Endothelial cell of umbilical vein (primary cell): ENCODE data around the gene TPPP2. TPM values are rescaled to one million over a fixed set of nuclear protein-coding genes. Genes with fewer than 3 reads are reported as not detected.
"Not testable (repeated sequence)": the region's sequence is repeated elsewhere in the genome, so short reads cannot be mapped to it uniquely, and the experiment has no call there.

Experiments used
- BruUV-seq: library from RNA; stranded (reverse); fragments of 400-500 nt; replicated peaks from 2 replicates; lab custom pipeline; 2021; lab: Mats Ljungman, UMichigan
- CTCF ChIA-PET: fragments of 300-600, 350-600 bp; sonication (Branson Sonifier 250); formaldehyde crosslinking; loops from one replicate; lab custom pipeline; 2021; ENCODE audit warnings: antibody characterized with exemption, inconsistent platforms; lab: Charles Lee
- POLR2A ChIA-PET: fragments of 300-600, 350-600 bp; sonication (Branson Sonifier 250); formaldehyde crosslinking; loops from one replicate; lab custom pipeline; 2021; ENCODE audit warnings: antibody characterized with exemption, inconsistent platforms; lab: Charles Lee
- DNase-seq: peaks from one replicate; pipeline ENCODE4 v3.0.0-alpha.2; 2011; ENCODE audit warnings: low read depth, low spot score
- FAIRE-seq: peaks from 2 replicates; lab custom pipeline; 2011; peaks lifted over from hg19 to GRCh38; lab: Jason Lieb, UNC
- H2AFZ ChIP-seq: 2 replicates; pipeline ENCODE4 v1.6.0; 2012; ENCODE audit warnings: low read depth, low read length, control low read depth, inconsistent platforms
- H3K27ac ChIP-seq: 2 replicates; pipeline ENCODE4 v1.5.1; 2011; ENCODE audit warnings: low read depth, mild to moderate bottlenecking, control low read depth, low read length, moderate library complexity; ENCODE audit not compliant: insufficient read depth
- H3K27me3 ChIP-seq, 2 experiments: 2 replicates each; pipeline versions ENCODE4 v1.6.0 to v1.6.1; 2011; ENCODE audit warnings: low read length in 2 of 2, mixed read lengths in 1 of 2; ENCODE audit not compliant: control insufficient read depth in 2 of 2, insufficient read depth in 2 of 2
- H3K36me3 ChIP-seq, 2 experiments: 2 replicates in 1 of 2; 3 replicates in 1 of 2; pipeline ENCODE4 v1.5.1; 2011; ENCODE audit warnings: low read length in 2 of 2, mild to moderate bottlenecking in 1 of 2, moderate library complexity in 1 of 2; ENCODE audit not compliant: control insufficient read depth in 2 of 2, insufficient read depth in 2 of 2; ENCODE audit errors: extremely low read depth in 1 of 2
- H3K4me1 ChIP-seq: 3 replicates; pipeline ENCODE4 v1.5.1; 2011; ENCODE audit warnings: mild to moderate bottlenecking, low read length; ENCODE audit not compliant: control insufficient read depth, insufficient read depth; ENCODE audit errors: extremely low read depth
- H3K4me2 ChIP-seq: 2 replicates; pipeline ENCODE4 v1.6.1; 2011; ENCODE audit warnings: low read length, control low read depth, mixed read lengths; ENCODE audit not compliant: insufficient read depth
- H3K4me3 ChIP-seq, 3 experiments: fragments of 200-600 bp in 1 of 3; sonication (generic), shearing (Covaris generic) in 1 of 3; replicated peaks in 1 of 3; 2 replicates each; pipeline ENCODE4 v1.5.1; 2011 to 2016; ENCODE audit warnings: control low read depth in 3 of 3, low read length in 3 of 3, mild to moderate bottlenecking in 2 of 3, inconsistent platforms in 1 of 3, low read depth in 1 of 3, moderate library complexity in 1 of 3; ENCODE audit not compliant: insufficient read depth in 1 of 3
- H3K79me2 ChIP-seq: 2 replicates; pipeline ENCODE4 v1.6.0; 2012; ENCODE audit warnings: low read length, inconsistent platforms; ENCODE audit not compliant: control insufficient read depth, insufficient read depth
- H3K9ac ChIP-seq: replicated peaks from 2 replicates; pipeline ENCODE3; 2011; ENCODE audit warnings: low read length, control low read depth; ENCODE audit not compliant: insufficient read depth; ENCODE audit errors: extremely low read depth
- H3K9me1 ChIP-seq: replicated peaks from 3 replicates; pipeline ENCODE4 v1.6.0; 2011; ENCODE audit warnings: mild to moderate bottlenecking, low read length; ENCODE audit not compliant: control insufficient read depth, insufficient read depth; ENCODE audit errors: extremely low read depth
- H3K9me3 ChIP-seq: replicated peaks from 2 replicates; pipeline ENCODE4 v1.5.1; 2012; ENCODE audit warnings: low read length, inconsistent platforms; ENCODE audit not compliant: control insufficient read depth, insufficient read depth
- H4K20me1 ChIP-seq: replicated peaks from 2 replicates; pipeline ENCODE3; 2011; ENCODE audit warnings: mild to moderate bottlenecking, low read length; ENCODE audit not compliant: control insufficient read depth, insufficient read depth; ENCODE audit errors: extremely low read depth
- CTCF ChIP-seq, 2 donors: IDR thresholded peaks; 1 replicate in 1 of 2; 2 replicates in 1 of 2; pipeline ENCODE4 v1.5.1; 2011; ENCODE audit warnings: low read length in 2 of 2, mild to moderate bottlenecking in 2 of 2, moderate library complexity in 2 of 2, control low read depth in 1 of 2, inconsistent platforms in 1 of 2, low read depth in 1 of 2; ENCODE audit not compliant: insufficient read depth in 1 of 2; ENCODE audit errors: extremely low read depth in 1 of 2
- EZH2 ChIP-seq: IDR thresholded peaks from 2 replicates; pipeline ENCODE4 v1.6.1; 2012; ENCODE audit warnings: borderline replicate concordance, low read depth, mild to moderate bottlenecking, moderate library complexity, low read length, inconsistent platforms; ENCODE audit not compliant: severe bottlenecking
- FOS ChIP-seq: IDR thresholded peaks from 2 replicates; pipeline ENCODE4 v1.6.1; 2011; ENCODE audit warnings: mild to moderate bottlenecking, low read length, moderate library complexity, borderline replicate concordance; ENCODE audit not compliant: insufficient read depth
- JUN ChIP-seq: IDR thresholded peaks from 2 replicates; pipeline ENCODE4 v1.6.1; 2011; ENCODE audit warnings: borderline replicate concordance, low read depth; ENCODE audit not compliant: insufficient read length, insufficient read depth
- dilution Hi-C: fragments of 300-500 bp; cut with MboI; formaldehyde crosslinking; loops from one replicate; pipeline ENCODE4 v1.15.0; 2019; ENCODE audit warnings: low sequenced_read_pairs; ENCODE audit not compliant: extremely low pct_ligation_motif_present
- intact Hi-C: fragments of 100-400 bp; cut with micrococcal nuclease; formaldehyde crosslinking; loops from one replicate; pipeline ENCODE4 v1.10.0; 2022
- polyA plus RNA-seq, 4 experiments: library from polyadenylated mRNA; depleted of rRNA in 3 of 4; stranded (reverse) in 3 of 4; unstranded in 1 of 4; fragments of >200 nt; gene quantifications; 2 replicates each; pipeline versions ENCODE4 v1.2.1 to v1.2.3, GENCODE V29; 2011 to 2012; ENCODE audit warnings: missing spikeins in 1 of 4
- total RNA-seq: library from RNA; stranded (reverse); gene quantifications from 2 replicates; pipeline ENCODE4 v1.2.3, GENCODE V29; 2021
- TF ChIP-seq, protein P1 (sequence below): IDR thresholded peaks from 2 replicates; pipeline ENCODE4 v1.6.1; 2011; ENCODE audit not compliant: insufficient read depth, insufficient read length

TPPP2 gene
- total and polyA plus RNA-seq, 2 donors (not counting 3 experiments of a cell fraction or from before 2014, with no cell fraction given) = not detected

GRCh38 chr14:21003788-21004346, 26.1 kb upstream of the TPPP2 start:
- no peak for FAIRE-seq

DNA sequence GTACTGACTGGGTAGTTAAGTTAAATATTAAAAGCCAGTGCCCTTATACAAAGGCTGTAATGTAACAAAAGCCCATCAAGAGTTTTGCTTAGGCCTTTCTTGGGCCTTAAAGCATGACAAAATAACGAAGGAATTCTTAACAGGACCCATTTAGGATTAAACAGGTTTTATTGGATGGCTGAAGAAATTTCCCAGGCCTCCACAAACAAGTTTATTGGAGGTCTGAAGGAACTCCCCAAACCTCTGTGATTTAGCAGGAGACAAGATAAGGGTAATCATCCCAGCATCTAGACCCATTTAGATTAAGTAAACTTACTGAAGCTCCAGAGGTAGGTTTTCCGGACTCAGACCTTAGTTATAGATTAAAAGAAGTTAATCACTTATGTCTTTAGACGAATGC, 20.3 kb upstream of the TPPP2 start:
- H3K27me3 ChIP-seq = peaks cover 16 to 20% of the 10 kb centered on the region in 2 experiments
- H3K4me3 ChIP-seq, CTCF ChIA-PET, H2AFZ ChIP-seq, H3K9me3 ChIP-seq, H3K4me2 ChIP-seq, H3K79me2 ChIP-seq, H3K4me1 ChIP-seq, intact Hi-C loops, DNase-seq, H3K9ac ChIP-seq, BruUV-seq, H3K36me3 ChIP-seq, FAIRE-seq, H3K27ac ChIP-seq, POLR2A ChIA-PET, H4K20me1 ChIP-seq, dilution Hi-C loops, H3K9me1 ChIP-seq: not testable (repeated sequence)

More at GRCh38 chr14:21003788-21004346, 26.1 kb upstream of the TPPP2 start:
- Histone ChIP-seq H3K27me3 (no peaks in the 10 kb centered on the region), H3K27ac (no peak overlapping the region), H4K20me1 (no peaks in the 10 kb centered on the region), H2AFZ (no peak overlapping the region), H3K4me2 (no peak overlapping the region), H3K9me3 (no peaks in the 10 kb centered on the region), H3K9me1 (no peaks in the 10 kb centered on the region), H3K9ac (no peak overlapping the region), H3K4me1 (no peaks in the 10 kb centered on the region), H3K4me3 (no peak overlapping the region), H3K36me3 (no peaks in the 10 kb centered on the region), H3K79me2 (no peaks in the 10 kb centered on the region)
- TF ChIP-seq, protein P1, sequence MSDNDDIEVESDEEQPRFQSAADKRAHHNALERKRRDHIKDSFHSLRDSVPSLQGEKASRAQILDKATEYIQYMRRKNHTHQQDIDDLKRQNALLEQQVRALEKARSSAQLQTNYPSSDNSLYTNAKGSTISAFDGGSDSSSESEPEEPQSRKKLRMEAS = no peak
- TF ChIP-seq FOS (no peak), EZH2 (no peak), CTCF (IDR thresholded peaks at IDR 0.05; ENCODE audit: extremely low read depth in 1 of 2, insufficient read depth in 1 of 2, low read depth in 1 of 2, low read length in 2 of 2) (no peak), JUN (no peak)
- DNase-seq = no peak
- dilution Hi-C loops (no loop called here), intact Hi-C loops (no loop called here)
- POLR2A ChIA-PET = no interaction called here
- BruUV-seq = no TSS peak
- CTCF ChIA-PET = interaction anchor here (0.7 to 2.9 kb wide), 5 partner anchors 10 to 43 kb away, joined by 3 to 42 read pairs (median 5); no protein-coding TSS in a partner anchor
